B cell (primary cell): ENCODE data around the gene GOLT1B. TPM values are rescaled to one million over a fixed set of nuclear protein-coding genes. Genes with fewer than 3 reads are reported as not detected.

Experiments used
- ATAC-seq: fragments of 200-7000 bp; cut with Tn5 transposase; one replicate; pipeline ENCODE4 v1.10.0; 2021; ENCODE audit warnings: low read depth, mild to moderate bottlenecking, moderate number of reproducible peaks, moderate library complexity
- CTCF ChIA-PET: fragments of 350-600 bp; sonication (Branson Sonifier 250); formaldehyde crosslinking; loops from one replicate; lab custom pipeline; 2021; ENCODE audit warnings: antibody characterized with exemption, inconsistent platforms; lab: Charles Lee
- POLR2A ChIA-PET: fragments of 350-600 bp; sonication (Branson Sonifier 250); formaldehyde crosslinking; loops from one replicate; lab custom pipeline; 2021; ENCODE audit warnings: antibody characterized with exemption; lab: Charles Lee
- DNase-seq: peaks from one replicate; pipeline ENCODE4 v3.0.0; 2013
- H2AFZ ChIP-seq: 2 replicates; pipeline ENCODE4 v1.6.1; 2012; ENCODE audit warnings: mild to moderate bottlenecking, low read depth, low read length; ENCODE audit not compliant: insufficient read depth, poor library complexity, severe bottlenecking
- H3K27ac ChIP-seq, 2 donors: 1 replicate in 1 of 2; 2 replicates in 1 of 2; pipeline ENCODE4 v1.5.1; 2012 to 2013; ENCODE audit warnings: low read length in 2 of 2, mild to moderate bottlenecking in 2 of 2, moderate library complexity in 1 of 2
- H3K27me3 ChIP-seq, 4 experiments: fragments of 200-600 bp in 1 of 4; sonication (generic) in 1 of 4; replicated peaks in 1 of 4; 1 replicate in 2 of 4; 2 replicates in 2 of 4; pipeline versions ENCODE4 v1.6.1 to v1.7.0; 2013 to 2016; ENCODE audit warnings: low read length in 3 of 4, mild to moderate bottlenecking in 2 of 4, mixed read lengths in 1 of 4, moderate library complexity in 1 of 4; ENCODE audit not compliant: insufficient read depth in 4 of 4, control insufficient read depth in 3 of 4; ENCODE audit errors: control extremely low read depth in 1 of 4
- H3K36me3 ChIP-seq, 2 experiments: replicated peaks in 1 of 2; 1 replicate in 1 of 2; 2 replicates in 1 of 2; pipeline versions ENCODE4 v1.6.1 to v1.7.1; 2013; ENCODE audit warnings: low read length in 1 of 2; ENCODE audit not compliant: insufficient read depth in 2 of 2, control insufficient read depth in 1 of 2; ENCODE audit errors: control extremely low read depth in 1 of 2, extremely low read depth in 1 of 2
- H3K4me1 ChIP-seq, 2 donors: fragments of 200-600 bp in 1 of 2; sonication (generic) in 1 of 2; 1 replicate in 1 of 2; 2 replicates in 1 of 2; pipeline versions ENCODE4 v1.5.1 to v1.6.1; 2013 to 2017; ENCODE audit warnings: low read length in 2 of 2; ENCODE audit not compliant: control insufficient read depth in 2 of 2, insufficient read depth in 2 of 2
- H3K4me2 ChIP-seq: replicated peaks from 2 replicates; pipeline ENCODE3; 2012; ENCODE audit warnings: mild to moderate bottlenecking, low read depth, low read length; ENCODE audit not compliant: poor library complexity, severe bottlenecking
- H3K4me3 ChIP-seq, 5 experiments: fragments of 200-600 bp in 1 of 5; sonication (generic) in 1 of 5; 1 replicate in 3 of 5; 2 replicates in 2 of 5; pipeline versions ENCODE4 v1.5.1 to v1.7.0; 2011 to 2016; ENCODE audit warnings: low read length in 4 of 5, mild to moderate bottlenecking in 4 of 5, low read depth in 2 of 5, control low read depth in 1 of 5, moderate library complexity in 1 of 5; ENCODE audit not compliant: insufficient read depth in 1 of 5; ENCODE audit errors: control extremely low read depth in 1 of 5, extremely low read depth in 1 of 5
- H3K79me2 ChIP-seq: fragments of 200-600 bp; sonication (generic); one replicate; pipeline ENCODE4 v1.6.0; 2016; ENCODE audit warnings: low read length; ENCODE audit not compliant: control insufficient read depth, insufficient read depth
- H3K9ac ChIP-seq: fragments of 200-600 bp; sonication (generic); 2 replicates; pipeline ENCODE4 v1.6.1; 2017; ENCODE audit warnings: mild to moderate bottlenecking, low read length, moderate library complexity
- H3K9me3 ChIP-seq, 3 donors: one replicate each; pipeline versions ENCODE4 v1.6.1 to v1.7.1; 2013; ENCODE audit warnings: low read length in 2 of 3; ENCODE audit not compliant: control insufficient read depth in 2 of 3, insufficient read depth in 1 of 3; ENCODE audit errors: control extremely low read depth in 1 of 3
- H4K20me1 ChIP-seq: 2 replicates; pipeline ENCODE4 v1.6.0; 2012; ENCODE audit warnings: mild to moderate bottlenecking, low read length; ENCODE audit not compliant: insufficient read depth, control insufficient read depth, poor library complexity, severe bottlenecking
- H3K27ac Mint-ChIP-seq: one replicate; pipeline ENCODE4 v1.8.0; 2021; ENCODE audit warnings: mixed read lengths
- H3K27me3 Mint-ChIP-seq: one replicate; pipeline ENCODE4 v1.8.0; 2021; ENCODE audit warnings: mixed read lengths
- H3K4me1 Mint-ChIP-seq: one replicate; pipeline ENCODE4 v1.8.0; 2021; ENCODE audit warnings: mixed read lengths
- H3K4me3 Mint-ChIP-seq: one replicate; pipeline ENCODE4 v1.8.0; 2021; ENCODE audit warnings: mixed read lengths
- H3K9me3 Mint-ChIP-seq: one replicate; pipeline ENCODE4 v1.8.0; 2022; ENCODE audit warnings: mixed read lengths; ENCODE audit not compliant: insufficient read depth
- EZH2 ChIP-seq: IDR thresholded peaks from 2 replicates; pipeline ENCODE4 v1.6.1; 2012; ENCODE audit warnings: borderline replicate concordance, low read depth, mild to moderate bottlenecking, moderate library complexity, low read length; ENCODE audit not compliant: insufficient read depth, poor library complexity, severe bottlenecking
- WGBS: methylation state at CpG from one replicate; pipeline ENCODE4 v1.1.5; 2013; ENCODE audit warnings: missing lambda C conversion rate; ENCODE audit not compliant: insufficient coverage; 5-methylcytosine and 5-hydroxymethylcytosine counted together
- intact Hi-C: fragments of 100-400 bp; cut with micrococcal nuclease; formaldehyde crosslinking; loops from one replicate; pipeline ENCODE4 v1.10.0; 2022
- polyA plus RNA-seq: library from polyadenylated mRNA; depleted of rRNA; stranded (reverse); fragments of >200 nt; gene quantifications from 2 replicates; pipeline ENCODE4 v1.2.3, GENCODE V29; 2012
- total RNA-seq, 2 donors: library from RNA; stranded (reverse); fragments of 120-200 nt in 1 of 2; gene quantifications; 1 replicate in 1 of 2; 2 replicates in 1 of 2; pipeline versions ENCODE4 v1.2.3 to v1.2.4, GENCODE V29; 2013 to 2022
- TF ChIP-seq, protein P1 (sequence below): fragments of 200-600 bp; IDR thresholded peaks from one replicate; pipeline ENCODE4 v1.8.0; 2022; ENCODE audit warnings: antibody characterized with exemption, mild to moderate bottlenecking

The GOLT1B gene
- total and polyA plus RNA-seq, 2 donors (not counting 1 experiment from before 2014, with no cell fraction given): 8.2 to 25.1 TPM

DNA sequence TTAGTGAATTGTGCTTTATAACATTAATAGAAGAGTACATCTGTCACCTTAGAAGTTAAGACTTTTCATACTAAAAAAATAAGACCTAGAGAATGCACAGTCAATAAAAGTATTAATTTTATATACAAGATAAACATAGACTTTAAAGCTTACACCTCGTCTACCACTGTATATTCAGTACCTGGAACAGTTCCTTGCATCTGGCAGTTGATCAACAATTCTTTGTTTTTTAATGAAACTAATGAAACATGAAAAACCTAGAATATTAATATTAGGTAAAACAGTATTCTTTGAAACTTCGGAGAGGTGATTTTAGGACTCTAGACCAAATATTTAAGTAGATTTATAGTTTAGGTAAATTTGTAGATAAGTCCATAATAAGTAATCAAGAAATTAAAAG is 4.3 kb downstream of the GOLT1B start:
- H4K20me1 ChIP-seq: peaks cover 12% of the 10 kb centered on the region
- no peak for ATAC-seq
- H3K27ac Mint-ChIP-seq: no peak overlapping the region
- H3K27me3 ChIP-seq: no peaks in the 10 kb centered on the region
- no peak overlapping the region for H3K27ac ChIP-seq
- no peak overlapping the region for H3K4me3 Mint-ChIP-seq
- ChIA-PET CTCF (no interaction called here), POLR2A (no interaction called here)
- no peak overlapping the region for H2AFZ ChIP-seq
- H3K4me1 Mint-ChIP-seq: peaks cover 39% of the 10 kb centered on the region
- no peaks in the 10 kb centered on the region for H3K9me3 Mint-ChIP-seq
- H3K27me3 Mint-ChIP-seq: no peaks in the 10 kb centered on the region
- no peaks in the 10 kb centered on the region for H3K9me3 ChIP-seq
- no peak overlapping the region for H3K4me3 ChIP-seq
- TF ChIP-seq EZH2: no peak
- TF ChIP-seq, protein P1, sequence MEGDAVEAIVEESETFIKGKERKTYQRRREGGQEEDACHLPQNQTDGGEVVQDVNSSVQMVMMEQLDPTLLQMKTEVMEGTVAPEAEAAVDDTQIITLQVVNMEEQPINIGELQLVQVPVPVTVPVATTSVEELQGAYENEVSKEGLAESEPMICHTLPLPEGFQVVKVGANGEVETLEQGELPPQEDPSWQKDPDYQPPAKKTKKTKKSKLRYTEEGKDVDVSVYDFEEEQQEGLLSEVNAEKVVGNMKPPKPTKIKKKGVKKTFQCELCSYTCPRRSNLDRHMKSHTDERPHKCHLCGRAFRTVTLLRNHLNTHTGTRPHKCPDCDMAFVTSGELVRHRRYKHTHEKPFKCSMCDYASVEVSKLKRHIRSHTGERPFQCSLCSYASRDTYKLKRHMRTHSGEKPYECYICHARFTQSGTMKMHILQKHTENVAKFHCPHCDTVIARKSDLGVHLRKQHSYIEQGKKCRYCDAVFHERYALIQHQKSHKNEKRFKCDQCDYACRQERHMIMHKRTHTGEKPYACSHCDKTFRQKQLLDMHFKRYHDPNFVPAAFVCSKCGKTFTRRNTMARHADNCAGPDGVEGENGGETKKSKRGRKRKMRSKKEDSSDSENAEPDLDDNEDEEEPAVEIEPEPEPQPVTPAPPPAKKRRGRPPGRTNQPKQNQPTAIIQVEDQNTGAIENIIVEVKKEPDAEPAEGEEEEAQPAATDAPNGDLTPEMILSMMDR: no peak
- no peak for DNase-seq
- no peak overlapping the region for H3K4me2 ChIP-seq
- H3K36me3 ChIP-seq: peaks cover 3 to 11% of the 10 kb centered on the region in 2 experiments
- H3K4me1 ChIP-seq: peaks cover 24% of the 10 kb centered on the region in 2 donors
- H3K79me2 ChIP-seq: peaks cover 44% of the 10 kb centered on the region
- no peak overlapping the region for H3K9ac ChIP-seq
- no CpG with 5 or more reads among the region's 2 CpGs for WGBS
- intact Hi-C loops: no loop called here

DNA sequence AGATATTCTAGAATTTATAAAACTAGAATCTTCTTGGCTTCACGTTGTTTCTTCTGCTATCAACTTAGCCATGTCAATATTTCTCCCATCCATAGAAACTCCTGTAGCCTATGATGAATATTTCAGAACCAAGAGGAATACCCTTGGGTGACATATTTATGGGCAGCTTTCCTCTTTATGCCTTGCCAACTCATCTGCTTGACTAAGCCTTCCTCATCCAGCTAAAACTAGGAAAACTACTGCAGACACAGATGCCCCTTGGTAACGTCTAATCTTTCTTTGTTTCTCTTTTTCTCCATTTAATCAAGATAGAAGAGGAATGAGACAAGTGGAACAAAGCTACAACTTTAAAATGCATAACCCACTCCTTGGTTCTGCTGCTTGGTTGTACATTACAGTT is 6.3 kb downstream of the GOLT1B start:
- ATAC-seq (no peak), DNase-seq (no peak)
- peaks cover 34% of the 10 kb centered on the region for H3K4me1 Mint-ChIP-seq
- no peak overlapping the region for H3K9ac ChIP-seq
- WGBS: no CpG with 5 or more reads among the region's 2 CpGs
- intact Hi-C loops: no loop called here
- CTCF ChIA-PET: no interaction called here
- no peaks in the 10 kb centered on the region for H3K9me3 ChIP-seq
- TF ChIP-seq, protein P1: no peak
- TF ChIP-seq EZH2: no peak
- peaks cover 8% of the 10 kb centered on the region for H4K20me1 ChIP-seq
- H3K9me3 Mint-ChIP-seq: no peaks in the 10 kb centered on the region
- H3K27ac ChIP-seq: no peak overlapping the region
- H3K36me3 ChIP-seq: peaks cover 4 to 22% of the 10 kb centered on the region in 2 experiments
- H2AFZ ChIP-seq: no peak overlapping the region
- no peaks in the 10 kb centered on the region for H3K27me3 Mint-ChIP-seq
- H3K4me3 Mint-ChIP-seq: no peak overlapping the region
- H3K79me2 ChIP-seq: peaks cover 31% of the 10 kb centered on the region
- H3K4me3 ChIP-seq: no peak overlapping the region
- no peak overlapping the region for H3K4me2 ChIP-seq
- no peak overlapping the region for H3K27ac Mint-ChIP-seq
- peaks cover 13 to 17% of the 10 kb centered on the region in 2 donors for H3K4me1 ChIP-seq
- H3K27me3 ChIP-seq: no peaks in the 10 kb centered on the region
- POLR2A ChIA-PET: no interaction called here
